ENCODE measurements around the gene MAGEB2. TPM values are rescaled to one million over a fixed set of nuclear protein-coding genes. Genes with fewer than 3 reads are reported as not detected.

MAGEB2 gene
- total RNA-seq, 1 donor from 2014 or later, result not detected

Other genes with a start within 250 kb of the MAGEB2 start
- not detected in 2 replicates for gene MAGEB3, start 15.1 kb downstream of the MAGEB2 start, total RNA-seq
- not detected in 2 replicates for gene MAGEB4, start 26.4 kb downstream of the MAGEB2 start, total RNA-seq
- gene MAGEB1, start 31.6 kb downstream of the MAGEB2 start, total RNA-seq, result not detected in 2 replicates
- not detected in 2 replicates for gene NR0B1, start 93.8 kb downstream of the MAGEB2 start, total RNA-seq